H1 (cell line): Measurements from ENCODE around the gene FHIT. TPM values are rescaled to one million over a fixed set of nuclear protein-coding genes. Genes with fewer than 3 reads are reported as not detected.

Source experiments
- CTCF ChIA-PET: fragments of 300-600 bp; sonication (Branson Sonifier 250); formaldehyde crosslinking; loops from one replicate; lab custom pipeline; 2021; ENCODE audit not compliant: partially characterized antibody; lab: Charles Lee
- POLR2A ChIA-PET: fragments of 300-600 bp; sonication (Branson Sonifier 250); formaldehyde crosslinking; loops from one replicate; lab custom pipeline; 2021; ENCODE audit warnings: inconsistent platforms; ENCODE audit not compliant: partially characterized antibody; lab: Charles Lee
- DNase-seq, 2 experiments: peaks; one replicate each; pipeline versions ENCODE4 v3.0.0 to v3.0.0-alpha.2; 2010 to 2022; ENCODE audit warnings: low spot score in 2 of 2, low read depth in 1 of 2, mixed read lengths in 1 of 2
- FAIRE-seq: peaks from 2 replicates; lab custom pipeline; 2011; peaks lifted over from hg19 to GRCh38; lab: Jason Lieb, UNC
- H2AFZ ChIP-seq: 2 replicates; pipeline ENCODE4 v1.8.1; 2012; ENCODE audit warnings: low read length, inconsistent platforms
- H2AK5ac ChIP-seq: 2 replicates; pipeline ENCODE4 v1.6.1; 2013; ENCODE audit warnings: low read depth, low read length
- H2BK120ac ChIP-seq: replicated peaks from 2 replicates; pipeline ENCODE3; 2013; ENCODE audit warnings: low read depth, low read length, inconsistent platforms
- H2BK12ac ChIP-seq: 2 replicates; pipeline ENCODE4 v1.6.1; 2013; ENCODE audit warnings: low read depth, low read length
- H2BK15ac ChIP-seq: 2 replicates; pipeline ENCODE4 v1.6.1; 2013; ENCODE audit warnings: low read length
- H2BK20ac ChIP-seq: 2 replicates; pipeline ENCODE4 v1.6.1; 2013; ENCODE audit warnings: low read length
- H2BK5ac ChIP-seq: 2 replicates; pipeline ENCODE4 v1.6.1; 2013; ENCODE audit warnings: low read depth, low read length
- H3K14ac ChIP-seq: 2 replicates; pipeline ENCODE4 v1.6.1; 2013; ENCODE audit warnings: inconsistent platforms; ENCODE audit not compliant: insufficient read length
- H3K18ac ChIP-seq: 2 replicates; pipeline ENCODE4 v1.6.1; 2013; ENCODE audit warnings: low read length; ENCODE audit errors: extremely low read depth
- H3K23ac ChIP-seq: 2 replicates; pipeline ENCODE4 v1.6.1; 2013; ENCODE audit warnings: inconsistent platforms; ENCODE audit not compliant: insufficient read length
- H3K23me2 ChIP-seq: 2 replicates; pipeline ENCODE4 v1.6.1; 2013; ENCODE audit warnings: low read depth, low read length
- H3K27ac ChIP-seq: 2 replicates; pipeline ENCODE4 v1.6.1; 2011; ENCODE audit warnings: low read depth, low read length, inconsistent platforms
- H3K27me3 ChIP-seq, 4 experiments: replicated peaks in 1 of 4; 1 replicate in 1 of 4; 2 replicates in 3 of 4; pipeline versions ENCODE4 v1.6.1 to v1.8.1; 2011 to 2013; ENCODE audit warnings: low read length in 3 of 4, mild to moderate bottlenecking in 3 of 4, inconsistent platforms in 2 of 4, mixed read lengths in 2 of 4, moderate library complexity in 1 of 4; ENCODE audit not compliant: control insufficient read depth in 3 of 4, insufficient read depth in 3 of 4; ENCODE audit errors: extremely low read depth in 1 of 4
- H3K36me3 ChIP-seq, 4 experiments: 2 replicates each; pipeline versions ENCODE4 v1.6.1 to v1.8.1; 2011 to 2013; ENCODE audit warnings: mild to moderate bottlenecking in 4 of 4, low read length in 3 of 4, moderate library complexity in 2 of 4, control low read depth in 1 of 4, inconsistent platforms in 1 of 4; ENCODE audit not compliant: insufficient read depth in 4 of 4, control insufficient read depth in 2 of 4
- H3K4ac ChIP-seq: replicated peaks from 2 replicates; pipeline ENCODE3; 2013; ENCODE audit warnings: low read length, low read depth, mixed read lengths, inconsistent platforms; ENCODE audit not compliant: insufficient read length
- H3K4me1 ChIP-seq, 4 experiments: replicated peaks in 1 of 4; 1 replicate in 1 of 4; 2 replicates in 3 of 4; pipeline versions ENCODE4 v1.6.1 to v1.8.1; 2011 to 2013; ENCODE audit warnings: low read length in 3 of 4, inconsistent platforms in 2 of 4, mixed read lengths in 1 of 4; ENCODE audit not compliant: insufficient read depth in 4 of 4, control insufficient read depth in 3 of 4
- H3K4me2 ChIP-seq, 2 experiments: 2 replicates each; pipeline versions ENCODE4 v1.6.1 to v1.8.1; 2011 to 2013; ENCODE audit warnings: low read depth in 2 of 2, low read length in 2 of 2, control low read depth in 1 of 2, inconsistent platforms in 1 of 2, mild to moderate bottlenecking in 1 of 2; ENCODE audit not compliant: insufficient read depth in 1 of 2
- H3K4me3 ChIP-seq, 4 experiments: fragments of 200-600, 300-600 bp in 1 of 4; sonication (generic), shearing (Covaris generic), sonication (Bioruptor Twin) in 1 of 4; 2 replicates each; pipeline versions ENCODE4 v1.5.1 to v1.8.1; 2011 to 2016; ENCODE audit warnings: low read length in 4 of 4, low read depth in 3 of 4, control low read depth in 2 of 4, inconsistent platforms in 2 of 4, mild to moderate bottlenecking in 2 of 4, mixed read lengths in 1 of 4, moderate library complexity in 1 of 4; ENCODE audit not compliant: insufficient read depth in 2 of 4; ENCODE audit errors: extremely low read depth in 1 of 4
- H3K56ac ChIP-seq: replicated peaks from 2 replicates; pipeline ENCODE3; 2013; ENCODE audit warnings: low read depth, mild to moderate bottlenecking, mixed read lengths, low read length, inconsistent platforms; ENCODE audit not compliant: insufficient read length
- H3K79me1 ChIP-seq: 2 replicates; pipeline ENCODE4 v1.6.1; 2013; ENCODE audit warnings: low read depth, low read length, control low read depth
- H3K79me2 ChIP-seq, 2 experiments: 2 replicates each; pipeline versions ENCODE4 v1.6.1 to v1.8.1; 2012 to 2013; ENCODE audit warnings: low read length in 2 of 2, mild to moderate bottlenecking in 2 of 2, inconsistent platforms in 1 of 2; ENCODE audit not compliant: insufficient read depth in 2 of 2, control insufficient read depth in 1 of 2
- H3K9ac ChIP-seq, 4 experiments: replicated peaks in 1 of 4; 1 replicate in 1 of 4; 2 replicates in 3 of 4; pipeline versions ENCODE4 v1.6.1 to v1.8.1; 2011 to 2013; ENCODE audit warnings: low read depth in 3 of 4, low read length in 3 of 4, control low read depth in 2 of 4, mild to moderate bottlenecking in 2 of 4, moderate library complexity in 2 of 4, inconsistent platforms in 1 of 4; ENCODE audit errors: extremely low read depth in 1 of 4
- H3K9me3 ChIP-seq, 2 experiments: 2 replicates each; pipeline versions ENCODE4 v1.6.1 to v1.8.1; 2012 to 2013; ENCODE audit warnings: mild to moderate bottlenecking in 2 of 2, moderate library complexity in 2 of 2, control low read depth in 1 of 2, inconsistent platforms in 1 of 2, low read depth in 1 of 2, low read length in 1 of 2, mixed read lengths in 1 of 2; ENCODE audit not compliant: insufficient read depth in 2 of 2
- H4K20me1 ChIP-seq, 2 experiments: replicated peaks in 1 of 2; 2 replicates each; pipeline versions ENCODE3 to v1.8.1; 2011 to 2013; ENCODE audit warnings: inconsistent platforms in 2 of 2, low read length in 2 of 2, mild to moderate bottlenecking in 1 of 2; ENCODE audit not compliant: insufficient read depth in 2 of 2, control insufficient read depth in 1 of 2
- H4K5ac ChIP-seq: 2 replicates; pipeline ENCODE4 v1.6.1; 2013; ENCODE audit warnings: low read length, low read depth, mixed read lengths, inconsistent platforms; ENCODE audit not compliant: insufficient read length
- H4K8ac ChIP-seq: 2 replicates; pipeline ENCODE4 v1.8.0; 2013; ENCODE audit warnings: mild to moderate bottlenecking, moderate library complexity, low read length, inconsistent platforms; ENCODE audit not compliant: insufficient read depth; ENCODE audit errors: extremely low read depth
- H4K91ac ChIP-seq: replicated peaks from 2 replicates; pipeline ENCODE3; 2013; ENCODE audit warnings: low read length, mixed read lengths, inconsistent platforms; ENCODE audit not compliant: insufficient read length
- BCL11A ChIP-seq, 2 experiments: IDR thresholded peaks; one replicate each; pipeline ENCODE4 v1.6.1; 2011; ENCODE audit warnings: low read depth in 2 of 2, low read length in 2 of 2, mild to moderate bottlenecking in 2 of 2
- CREB1 ChIP-seq: IDR thresholded peaks from 2 replicates; pipeline ENCODE4 v1.6.1; 2012; ENCODE audit warnings: inconsistent platforms
- CTBP2 ChIP-seq: IDR thresholded peaks from 2 replicates; pipeline ENCODE4 v1.7.0; 2011; ENCODE audit warnings: borderline replicate concordance, mild to moderate bottlenecking, moderate library complexity, mixed read lengths, low read length; ENCODE audit not compliant: insufficient read depth, insufficient read length
- E2F6 ChIP-seq: IDR thresholded peaks from 2 replicates; pipeline ENCODE4 v1.6.1; 2012; ENCODE audit warnings: inconsistent platforms
- EP300 ChIP-seq, 2 experiments: IDR thresholded peaks; 1 replicate in 1 of 2; 2 replicates in 1 of 2; pipeline ENCODE4 v1.6.1; 2011 to 2012; ENCODE audit warnings: low read depth in 2 of 2, low read length in 2 of 2, mild to moderate bottlenecking in 2 of 2, borderline replicate concordance in 1 of 2, inconsistent platforms in 1 of 2, moderate library complexity in 1 of 2
- FOSL1 ChIP-seq: IDR thresholded peaks from 2 replicates; pipeline ENCODE4 v1.6.1; 2011; ENCODE audit warnings: mild to moderate bottlenecking, low read depth, low read length, moderate library complexity; ENCODE audit not compliant: insufficient read depth
- MAX ChIP-seq: IDR thresholded peaks from 2 replicates; pipeline ENCODE4 v1.6.1; 2012; ENCODE audit warnings: inconsistent platforms
- PHF8 ChIP-seq: fragments of 200-600 bp; sonication (generic); conservative IDR thresholded peaks from 2 replicates; pipeline ENCODE4 v1.7.1; 2012; ENCODE audit warnings: low read depth, mild to moderate bottlenecking, inconsistent platforms, low read length, moderate library complexity
- SP2 ChIP-seq: IDR thresholded peaks from 2 replicates; pipeline ENCODE4 v1.6.1; 2012; ENCODE audit warnings: mild to moderate bottlenecking, low read length, inconsistent platforms
- SRF ChIP-seq: IDR thresholded peaks from 2 replicates; pipeline ENCODE4 v1.6.1; 2011; ENCODE audit warnings: mild to moderate bottlenecking, low read depth, low read length, moderate library complexity
- TAF7 ChIP-seq: optimal IDR thresholded peaks from 2 replicates; pipeline ENCODE3; 2011; ENCODE audit warnings: low read depth, mild to moderate bottlenecking, inconsistent platforms, low read length, moderate library complexity, borderline replicate concordance
- TEAD4 ChIP-seq: IDR thresholded peaks from 2 replicates; pipeline ENCODE4 v1.6.1; 2012; ENCODE audit warnings: low read depth, low read length, inconsistent platforms, mixed read lengths
- WGBS, 2 experiments: shearing (Covaris generic) in 1 of 2; methylation state at CpG; one replicate each; pipeline versions ENCODE4 v1.1.6 to v1.1.7; 2013 to 2015; ENCODE audit warnings: low lambda C conversion rate in 2 of 2, mixed read lengths in 2 of 2, inconsistent platforms in 1 of 2, low coverage in 1 of 2, missing lambda C conversion rate in 1 of 2; ENCODE audit not compliant: insufficient replicate concordance in 2 of 2, insufficient coverage in 1 of 2, insufficient read length in 1 of 2; ENCODE audit errors: extremely low coverage in 1 of 2, missing lambda C conversion rate in 1 of 2; 5-methylcytosine and 5-hydroxymethylcytosine counted together
- polyA plus RNA-seq, 7 experiments: library from polyadenylated mRNA; depleted of rRNA in 3 of 7; stranded (reverse) in 5 of 7; unstranded in 2 of 7; fragments of >200 nt in 5 of 7; fragments of 200-250 nt in 2 of 7; gene quantifications; 1 replicate in 5 of 7; 2 replicates in 1 of 7; 4 replicates in 1 of 7; pipeline versions ENCODE4 v1.2.1 to v1.2.3, GENCODE V29; 2011 to 2013; ENCODE audit warnings: missing spikeins in 2 of 7, mixed read lengths in 2 of 7
- total RNA-seq: library from RNA; stranded (reverse); fragmentation: NEBNext Ultra II Directional; extraction: Animal tissue kit (Norgen Biotek cat#: 25700); gene quantifications from 2 replicates; pipeline ENCODE4 v1.2.1, GENCODE V29; 2021
- TF ChIP-seq, protein P1 (sequence below): IDR thresholded peaks from 2 replicates; pipeline ENCODE4 v1.6.1; 2011; ENCODE audit warnings: low read depth, mild to moderate bottlenecking, low read length; ENCODE audit not compliant: insufficient read depth

Gene FHIT
- total and polyA plus RNA-seq, 2 of the 8 experiments (the other 6 are each of a cell fraction or from before 2014, with no cell fraction given): 1.2 to 3.2 TPM

GRCh38 chr3:59821274-59821673 lies 1430.0 kb downstream of the FHIT start:
- Histone ChIP-seq H3K56ac (no peak overlapping the region), H3K4ac (no peak overlapping the region), H3K27me3 (no peaks in the 10 kb centered on the region), H3K23me2 (no peaks in the 10 kb centered on the region; the same call in 1 of the 2 replicates), H4K8ac (no peak overlapping the region), H2BK120ac (no peak overlapping the region), H3K4me1 (peaks cover 0 to 4% (median 1%) of the 10 kb centered on the region in 4 experiments; a peak in 3 of 7 replicates), H2BK5ac (no peak overlapping the region), H4K5ac (no peak overlapping the region), H4K91ac (no peak overlapping the region), H2AFZ (no peak overlapping the region), H3K79me2 (no peaks in the 10 kb centered on the region), H3K23ac (no peak overlapping the region), H2BK12ac (no peak overlapping the region), H3K18ac (no peak overlapping the region), H3K4me3 (no peak overlapping the region), H3K27ac (no peak overlapping the region), H2BK15ac (no peak overlapping the region), H3K36me3 (no peaks in the 10 kb centered on the region; a peak in 1 of 8 replicates), H4K20me1 (no peaks in the 10 kb centered on the region), H2AK5ac (no peak overlapping the region), H3K79me1 (no peaks in the 10 kb centered on the region), H3K4me2 (no peak overlapping the region), H2BK20ac (no peak overlapping the region), H3K14ac (no peak overlapping the region), H3K9me3 (no peaks in the 10 kb centered on the region), H3K9ac (no peak overlapping the region)
- WGBS, 2 experiments: 83% methylated on average over 1 of the region's 1 CpG; no CpG with 5 or more reads in 1 of the 2 experiments
- ChIA-PET POLR2A (no interaction called here), CTCF (no interaction called here)
- TF ChIP-seq CREB1 (no peak), SP2 (no peak), EP300 (IDR thresholded peaks at IDR 0.05; ENCODE audit: borderline replicate concordance in 1 of 2, low read depth in 2 of 2, low read length in 2 of 2) (no peak), TAF7 (no peak), FOSL1 (no peak), BCL11A (IDR thresholded peaks at IDR 0.05; ENCODE audit: low read depth in 2 of 2, low read length in 2 of 2) (no peak), TEAD4 (no peak), E2F6 (no peak), CTBP2 (no peak), PHF8 (no peak), MAX (no peak), SRF (no peak)
- TF ChIP-seq, protein P1, sequence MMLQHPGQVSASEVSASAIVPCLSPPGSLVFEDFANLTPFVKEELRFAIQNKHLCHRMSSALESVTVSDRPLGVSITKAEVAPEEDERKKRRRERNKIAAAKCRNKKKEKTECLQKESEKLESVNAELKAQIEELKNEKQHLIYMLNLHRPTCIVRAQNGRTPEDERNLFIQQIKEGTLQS: no peak
- DNase-seq (no peak), FAIRE-seq (no peak)
